Pons (tissue), 1 donor: Measurements from ENCODE around the gene ASCC2.
"Not testable (repeated sequence)": the region's sequence is repeated elsewhere in the genome, so short reads cannot be mapped to it uniquely, and the experiment has no call there.

Experiments used
- DNase-seq: peaks from one replicate; pipeline ENCODE4 v3.0.0-alpha.2; 2016; ENCODE audit warnings: low spot score

The ASCC2 gene

DNA sequence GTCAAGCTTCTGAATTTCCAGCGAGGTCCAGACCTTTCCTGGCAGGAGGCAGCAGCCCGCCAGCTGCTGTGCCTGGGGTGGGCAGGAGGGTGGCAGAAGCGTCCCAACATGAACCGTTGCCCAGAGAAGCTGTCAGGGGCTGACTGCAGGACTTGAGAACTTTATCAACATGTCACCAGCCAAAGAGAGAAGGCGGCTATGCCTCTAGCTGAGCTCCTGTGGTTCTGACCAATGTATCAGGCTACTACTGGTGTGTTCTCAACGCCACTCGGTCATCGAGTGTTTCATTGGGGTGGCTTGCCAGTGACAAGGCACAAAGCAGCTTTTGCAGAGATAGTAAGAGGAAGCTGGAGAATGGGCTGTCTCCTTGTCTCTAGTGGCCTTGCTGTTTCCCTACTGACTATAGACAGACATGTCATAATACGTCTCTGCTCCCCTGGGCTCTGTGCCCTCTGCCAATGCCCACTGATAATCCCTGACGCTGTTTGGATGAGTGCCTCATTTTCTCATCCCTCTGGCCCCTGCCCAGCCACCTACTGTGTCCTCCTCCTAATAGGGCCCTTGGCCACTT is 17.6 kb upstream of the ASCC2 start:
- no peak for DNase-seq

DNA sequence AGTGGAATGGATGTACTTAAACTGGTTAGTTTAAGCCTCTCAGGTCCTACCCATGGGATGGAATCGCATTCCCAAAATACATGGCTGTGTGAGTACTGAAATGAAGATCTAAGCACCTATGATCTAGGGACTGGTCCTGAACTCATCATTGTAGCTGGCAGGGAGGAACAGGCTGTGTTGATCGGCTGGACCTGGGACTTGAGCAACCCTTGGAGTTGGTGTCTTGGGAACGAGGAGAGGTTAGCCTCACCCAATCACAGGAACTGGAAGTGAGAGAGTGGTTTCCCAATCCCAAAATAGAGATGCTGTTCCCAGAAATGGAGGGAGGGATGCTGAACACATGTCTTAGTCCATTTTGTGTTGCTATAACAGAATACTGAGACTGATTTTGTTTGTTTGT is 16.4 kb upstream of the ASCC2 start:
- DNase-seq = no peak

- DNase-seq = no peak
These were observed 10.0 kb upstream of the ASCC2 start for GRCh38 chr22:29848111-29848510.

GRCh38 chr22:29846290-29846689 is 8.2 kb upstream of the ASCC2 start:
- no peak for DNase-seq

DNA sequence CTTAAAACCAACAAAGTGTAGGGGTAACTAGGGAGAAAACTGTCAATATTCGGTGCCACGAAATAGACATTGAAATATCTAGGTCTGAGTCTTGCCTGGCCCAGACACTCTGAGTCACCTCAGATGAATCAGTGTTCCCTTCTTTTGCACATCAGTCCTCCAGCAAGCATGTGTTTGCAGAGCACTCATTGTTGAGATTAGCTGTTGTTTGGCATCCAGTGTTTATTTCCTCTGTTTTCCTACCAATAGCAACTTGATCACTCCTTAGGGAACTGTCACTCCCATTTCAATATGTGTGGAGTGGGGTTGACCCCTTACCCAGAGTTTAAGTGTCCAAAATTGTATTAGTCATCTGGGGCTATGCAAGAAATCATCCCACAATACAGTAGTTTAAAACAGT is 4.7 kb upstream of the ASCC2 start:
- no peak for DNase-seq

- DNase-seq = no peak
These were observed 4.1 kb upstream of the ASCC2 start for GRCh38 chr22:29842172-29842571.

GRCh38 chr22:29840498-29840897 is 2.4 kb upstream of the ASCC2 start:
- DNase-seq = no peak

- DNase-seq = no peak
These were observed 965 bp upstream of the ASCC2 start for GRCh38 chr22:29839039-29839438.

DNA sequence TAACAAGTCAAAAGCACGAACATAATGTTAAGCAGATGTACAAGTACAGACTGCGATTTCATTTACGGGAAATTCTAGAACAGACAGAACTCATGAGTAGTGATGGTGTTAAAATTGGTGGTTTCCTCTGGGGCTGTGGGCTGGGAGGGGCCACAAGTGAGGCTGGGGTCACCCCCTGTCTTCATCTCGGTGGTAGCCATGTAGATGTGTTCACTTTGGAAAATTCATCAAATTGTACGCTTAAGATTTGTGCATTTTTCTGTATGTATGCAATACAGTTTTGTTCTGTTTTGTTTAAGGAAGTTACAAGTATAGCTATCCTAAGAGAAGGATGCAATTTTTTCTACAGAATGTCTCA is 504 bp upstream of the ASCC2 start:
- no peak for DNase-seq

GRCh38 chr22:29836791-29837370 is 1.2 kb downstream of the ASCC2 start:
- DNase-seq = not testable (repeated sequence)

- no peak for DNase-seq
These were observed 4.0 kb downstream of the ASCC2 start for GRCh38 chr22:29834046-29834445.

GRCh38 chr22:29833392-29833965 is 4.6 kb downstream of the ASCC2 start:
- no peak for DNase-seq

- no peak for DNase-seq
These were observed 6.1 kb downstream of the ASCC2 start for GRCh38 chr22:29831958-29832357.

GRCh38 chr22:29831186-29831921 is 6.7 kb downstream of the ASCC2 start:
- no peak for DNase-seq

DNA sequence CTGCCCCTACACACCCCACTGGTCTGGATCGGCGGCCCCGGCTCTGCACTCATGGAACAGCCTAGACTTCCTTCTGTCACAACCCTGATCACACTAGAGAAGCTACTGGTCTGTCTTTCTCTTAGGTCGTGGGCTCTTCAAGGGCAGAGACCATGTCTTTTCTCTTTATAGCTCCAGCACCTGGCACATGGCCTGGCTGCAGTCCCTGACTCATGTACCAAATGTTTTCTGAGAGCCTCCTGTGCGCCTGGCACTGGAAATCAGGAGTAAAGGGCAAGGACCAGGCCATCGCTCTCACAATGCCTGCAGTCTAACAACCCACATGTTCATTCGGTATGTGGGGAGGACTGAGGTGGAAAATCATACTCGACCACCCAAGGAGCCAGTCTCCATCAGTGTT is 7.5 kb downstream of the ASCC2 start:
- DNase-seq = no peak

DNA sequence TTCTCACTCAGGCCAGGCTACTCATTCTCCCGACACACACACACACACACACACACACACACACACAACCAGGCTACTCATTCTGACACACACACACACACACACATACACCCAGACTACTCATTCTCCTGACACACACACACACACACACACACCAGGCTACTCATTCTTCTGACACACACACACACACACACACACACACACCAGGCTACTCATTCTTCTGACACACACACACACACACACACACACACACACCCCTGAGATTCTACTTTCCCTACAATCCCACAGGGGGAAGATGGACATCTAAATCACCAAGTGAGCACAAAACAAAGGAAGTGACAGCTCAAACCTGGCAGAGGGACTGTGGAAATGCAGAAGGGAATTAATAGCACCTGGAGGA is 10.3 kb downstream of the ASCC2 start:
- DNase-seq = not testable (repeated sequence)

- DNase-seq = peak; percentile 31
These were observed 11.0 kb downstream of the ASCC2 start for GRCh38 chr22:29827091-29827490.

GRCh38 chr22:29825578-29825977 is 12.5 kb downstream of the ASCC2 start:
- no peak for DNase-seq

- DNase-seq = no peak
These were observed 13.4 kb downstream of the ASCC2 start for GRCh38 chr22:29824677-29825076.

- DNase-seq = peak; percentile 73
These were observed 16.6 kb downstream of the ASCC2 start for GRCh38 chr22:29821291-29822016.

DNA sequence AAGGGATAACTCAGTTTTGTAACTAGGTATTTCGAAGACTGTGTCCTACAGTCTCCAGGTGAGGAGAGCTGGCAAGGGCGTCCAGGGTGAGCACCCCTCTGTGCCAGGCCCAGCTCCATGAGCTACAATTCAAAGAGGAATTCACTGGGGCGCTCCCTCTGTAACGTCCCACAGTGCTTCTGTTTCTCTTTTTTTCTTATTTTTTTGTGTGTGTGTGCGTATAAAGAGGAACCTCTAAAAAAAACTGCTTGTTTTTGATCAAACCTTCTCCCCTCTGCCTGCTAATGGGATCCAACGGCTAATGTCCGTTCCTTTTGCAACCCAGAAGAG is 17.1 kb downstream of the ASCC2 start:
- DNase-seq = peak; percentile 55

- no peak for DNase-seq
These were observed 18.6 kb downstream of the ASCC2 start for GRCh38 chr22:29819501-29819900.

GRCh38 chr22:29817724-29818123 is 20.4 kb downstream of the ASCC2 start:
- peak; percentile 27 for DNase-seq
